Chondrocyte (in vitro differentiated cells): Measurements from ENCODE around the gene ST8SIA5. TPM values are rescaled to one million over a fixed set of nuclear protein-coding genes. Genes with fewer than 3 reads are reported as not detected.

Experiments used
- DNase-seq: peaks from one replicate; pipeline ENCODE4 v3.0.0; 2021; ENCODE audit warnings: mixed read lengths, low spot score
- H3K27ac Mint-ChIP-seq: one replicate; pipeline ENCODE4 v1.8.0; 2021; ENCODE audit warnings: mild to moderate bottlenecking, moderate library complexity, mixed read lengths; ENCODE audit not compliant: unreplicated experiment
- H3K27me3 Mint-ChIP-seq: 2 replicates; pipeline ENCODE4 v1.8.0; 2021; ENCODE audit warnings: low read depth, mixed read lengths
- H3K36me3 Mint-ChIP-seq: 2 replicates; pipeline ENCODE4 v1.8.0; 2021; ENCODE audit warnings: low read depth, mixed read lengths
- H3K4me1 Mint-ChIP-seq: 2 replicates; pipeline ENCODE4 v1.8.0; 2021; ENCODE audit warnings: low read depth, mild to moderate bottlenecking, mixed read lengths
- H3K4me3 Mint-ChIP-seq: one replicate; pipeline ENCODE4 v1.8.0; 2021; ENCODE audit warnings: mild to moderate bottlenecking, moderate library complexity, mixed read lengths; ENCODE audit not compliant: unreplicated experiment
- H3K9me3 Mint-ChIP-seq: 2 replicates; pipeline ENCODE4 v1.8.0; 2021; ENCODE audit warnings: low read depth, mixed read lengths
- total RNA-seq: library from RNA; stranded (reverse); gene quantifications from 3 replicates; pipeline ENCODE4 v1.2.1, GENCODE V29; 2021
- TF ChIP-seq, protein P1 (sequence below): fragments of 200-600 bp; sonication (generic); IDR thresholded peaks from 2 replicates; pipeline ENCODE4 v1.5.0; 2021; ENCODE audit warnings: antibody characterized with exemption, mild to moderate bottlenecking, moderate library complexity

The ST8SIA5 gene
- total RNA-seq, 1 donor from 2014 or later = 0.25 TPM

DNA sequence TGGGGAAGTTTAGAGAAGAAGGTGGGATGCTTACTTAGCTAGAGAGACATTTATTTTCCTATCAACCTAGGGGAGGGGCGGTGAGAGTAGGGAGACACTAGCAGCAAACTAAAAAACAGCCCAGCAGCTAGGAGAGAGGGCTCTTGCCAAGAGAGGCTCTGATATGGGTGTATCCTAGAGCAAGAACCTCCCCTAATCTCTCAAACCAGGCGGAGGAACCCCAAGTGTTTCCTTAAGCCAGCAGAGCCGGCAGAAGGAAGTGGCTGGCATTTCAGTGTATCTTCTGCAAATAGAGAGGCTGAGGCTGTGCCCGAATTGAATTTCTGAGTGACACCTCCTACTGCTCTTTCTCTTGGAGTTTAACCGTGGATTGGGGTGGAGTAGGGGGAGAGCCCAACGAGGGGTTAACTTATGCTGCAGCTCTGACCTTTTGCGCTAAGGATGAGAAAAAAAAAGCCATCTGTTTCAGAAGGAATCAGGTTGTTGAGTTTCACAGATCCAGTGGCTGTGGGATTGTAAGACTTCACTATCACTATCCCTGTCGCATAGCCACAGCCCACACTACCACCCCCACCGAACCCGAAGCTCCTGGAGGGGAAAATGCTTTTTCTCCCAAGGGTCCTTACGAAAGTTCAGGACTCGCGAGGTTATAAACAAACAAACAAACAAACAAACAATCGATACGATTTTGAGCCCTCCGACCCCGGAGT, 1.4 kb downstream of the ST8SIA5 start:
- no peak for DNase-seq
- Mint-ChIP-seq H3K4me1 (peaks cover 17% of the 10 kb centered on the region), H3K27ac (no peak overlapping the region), H3K27me3 (peaks cover 61% of the 10 kb centered on the region), H3K9me3 (no peaks in the 10 kb centered on the region), H3K36me3 (peaks cover 3% of the 10 kb centered on the region), H3K4me3 (peak overlapping the region; percentile 13)
- TF ChIP-seq, protein P1, sequence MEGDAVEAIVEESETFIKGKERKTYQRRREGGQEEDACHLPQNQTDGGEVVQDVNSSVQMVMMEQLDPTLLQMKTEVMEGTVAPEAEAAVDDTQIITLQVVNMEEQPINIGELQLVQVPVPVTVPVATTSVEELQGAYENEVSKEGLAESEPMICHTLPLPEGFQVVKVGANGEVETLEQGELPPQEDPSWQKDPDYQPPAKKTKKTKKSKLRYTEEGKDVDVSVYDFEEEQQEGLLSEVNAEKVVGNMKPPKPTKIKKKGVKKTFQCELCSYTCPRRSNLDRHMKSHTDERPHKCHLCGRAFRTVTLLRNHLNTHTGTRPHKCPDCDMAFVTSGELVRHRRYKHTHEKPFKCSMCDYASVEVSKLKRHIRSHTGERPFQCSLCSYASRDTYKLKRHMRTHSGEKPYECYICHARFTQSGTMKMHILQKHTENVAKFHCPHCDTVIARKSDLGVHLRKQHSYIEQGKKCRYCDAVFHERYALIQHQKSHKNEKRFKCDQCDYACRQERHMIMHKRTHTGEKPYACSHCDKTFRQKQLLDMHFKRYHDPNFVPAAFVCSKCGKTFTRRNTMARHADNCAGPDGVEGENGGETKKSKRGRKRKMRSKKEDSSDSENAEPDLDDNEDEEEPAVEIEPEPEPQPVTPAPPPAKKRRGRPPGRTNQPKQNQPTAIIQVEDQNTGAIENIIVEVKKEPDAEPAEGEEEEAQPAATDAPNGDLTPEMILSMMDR = no peak

DNA sequence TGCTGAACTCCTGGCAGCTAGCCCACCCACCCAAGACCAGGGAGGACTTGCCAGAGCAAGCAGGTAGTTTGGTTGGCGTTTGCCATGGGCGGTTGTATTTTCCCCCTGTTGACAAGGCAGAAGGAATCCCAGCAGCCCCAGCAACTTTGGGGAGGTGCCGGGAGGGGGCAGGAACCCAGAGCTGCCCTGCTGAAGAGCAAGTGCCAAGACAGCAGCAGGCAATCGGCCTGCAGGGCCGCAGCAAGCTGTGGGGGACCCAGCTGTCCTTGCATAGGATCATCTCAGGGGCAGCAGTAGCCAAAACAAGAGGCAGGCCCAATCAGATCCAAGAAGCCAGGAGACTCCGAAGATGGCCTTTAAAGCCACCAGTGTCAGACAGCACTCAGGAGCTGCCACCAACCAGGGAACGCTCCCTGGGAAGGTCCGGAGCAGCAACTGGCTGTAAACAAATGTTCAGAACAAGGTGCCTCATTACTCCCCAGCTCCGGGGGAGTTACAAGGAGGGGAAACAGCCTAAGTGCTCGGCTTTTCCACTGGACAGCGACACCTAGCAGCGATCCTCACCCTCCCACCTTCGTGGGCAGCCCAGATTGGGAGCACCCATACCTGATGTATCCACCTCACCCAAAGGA, 2.1 kb downstream of the ST8SIA5 start:
- TF ChIP-seq, protein P1 = peak; percentile 30
- no peak for DNase-seq
- H3K9me3 Mint-ChIP-seq = no peaks in the 10 kb centered on the region
- peaks cover 3% of the 10 kb centered on the region for H3K36me3 Mint-ChIP-seq
- H3K27me3 Mint-ChIP-seq = peaks cover 58% of the 10 kb centered on the region
- H3K4me3 Mint-ChIP-seq = no peak overlapping the region
- no peak overlapping the region for H3K27ac Mint-ChIP-seq
- peaks cover 17% of the 10 kb centered on the region for H3K4me1 Mint-ChIP-seq

DNA sequence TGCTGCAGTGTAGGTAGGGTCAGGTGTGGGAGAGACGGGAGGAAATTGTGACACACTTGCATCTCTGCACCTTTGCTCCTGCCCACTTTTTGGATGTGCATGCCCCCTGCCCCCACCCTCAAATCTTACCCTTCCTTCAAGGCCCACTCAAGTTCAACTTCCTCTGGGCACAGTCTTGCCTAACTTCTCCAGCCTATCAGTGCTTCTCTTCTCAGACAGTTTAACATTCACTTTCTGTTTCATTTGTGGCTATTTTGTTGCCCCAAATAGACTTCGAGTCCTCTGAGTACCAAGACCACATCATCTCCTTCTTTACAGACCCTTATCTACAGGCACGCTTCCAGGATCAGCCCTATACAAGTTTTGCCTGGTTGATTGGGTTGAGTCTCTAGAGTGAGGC, 2.7 kb downstream of the ST8SIA5 start:
- H3K4me1 Mint-ChIP-seq = peaks cover 17% of the 10 kb centered on the region
- DNase-seq = no peak
- H3K27me3 Mint-ChIP-seq = peaks cover 52% of the 10 kb centered on the region
- TF ChIP-seq, protein P1 = no peak
- no peaks in the 10 kb centered on the region for H3K9me3 Mint-ChIP-seq
- no peak overlapping the region for H3K27ac Mint-ChIP-seq
- peaks cover 3% of the 10 kb centered on the region for H3K36me3 Mint-ChIP-seq
- H3K4me3 Mint-ChIP-seq = no peak overlapping the region

DNA sequence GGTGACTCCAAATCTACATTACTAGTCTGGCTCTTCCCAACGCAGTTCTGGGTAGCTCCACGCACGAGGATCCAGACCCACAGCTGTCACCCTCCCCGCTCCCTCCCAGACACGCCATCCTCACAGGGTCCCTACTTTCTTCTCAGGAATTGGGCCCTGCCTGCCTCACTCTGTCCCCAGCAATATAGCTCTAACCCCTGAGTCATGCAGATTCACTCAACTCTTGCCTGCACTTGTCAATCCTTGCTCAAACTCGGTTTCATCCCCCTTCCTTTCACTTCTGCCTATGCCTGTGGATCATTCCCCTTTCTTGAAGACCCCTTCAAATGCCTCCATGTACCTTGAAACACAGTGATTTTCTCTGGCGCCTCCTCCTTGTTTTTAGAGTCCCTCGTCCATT, 5.0 kb downstream of the ST8SIA5 start:
- Mint-ChIP-seq H3K27me3 (peaks cover 42% of the 10 kb centered on the region), H3K4me3 (no peak overlapping the region), H3K4me1 (peaks cover 6% of the 10 kb centered on the region), H3K9me3 (no peaks in the 10 kb centered on the region), H3K36me3 (peaks cover 3% of the 10 kb centered on the region), H3K27ac (no peak overlapping the region)
- no peak for DNase-seq
- TF ChIP-seq, protein P1 = no peak

DNA sequence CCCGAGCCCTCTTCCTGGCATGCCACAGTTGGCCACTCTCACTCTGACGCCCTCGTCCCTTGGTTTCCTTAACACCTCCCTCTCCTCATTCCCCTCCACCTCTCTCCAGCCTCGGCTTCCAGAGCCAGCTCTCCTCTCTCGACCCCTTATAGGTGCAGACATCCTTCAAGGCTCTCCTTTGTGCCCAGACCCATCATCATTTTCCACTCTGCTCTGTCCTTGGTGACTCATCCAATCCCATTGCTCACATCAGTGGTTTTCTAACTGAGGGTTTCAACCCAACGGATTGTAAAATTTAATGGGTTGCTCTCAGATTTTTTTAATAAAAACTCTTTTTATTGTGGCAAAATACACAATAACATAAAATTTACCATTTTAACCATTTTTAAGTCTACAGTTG, 6.2 kb downstream of the ST8SIA5 start:
- no peak overlapping the region for H3K27ac Mint-ChIP-seq
- no peak for DNase-seq
- peaks cover 3% of the 10 kb centered on the region for H3K36me3 Mint-ChIP-seq
- peaks cover 2% of the 10 kb centered on the region for H3K4me1 Mint-ChIP-seq
- TF ChIP-seq, protein P1 = no peak
- peaks cover 49% of the 10 kb centered on the region for H3K27me3 Mint-ChIP-seq
- peaks cover 2% of the 10 kb centered on the region for H3K9me3 Mint-ChIP-seq
- H3K4me3 Mint-ChIP-seq = no peak overlapping the region
